ENCODE data around the gene SPATA1. TPM values are rescaled to one million over a fixed set of nuclear protein-coding genes. Genes with fewer than 3 reads are reported as not detected.

SPATA1 gene
- total RNA-seq, 2 experiments from 2014 or later, result 3.3 to 4.0 TPM

DNA sequence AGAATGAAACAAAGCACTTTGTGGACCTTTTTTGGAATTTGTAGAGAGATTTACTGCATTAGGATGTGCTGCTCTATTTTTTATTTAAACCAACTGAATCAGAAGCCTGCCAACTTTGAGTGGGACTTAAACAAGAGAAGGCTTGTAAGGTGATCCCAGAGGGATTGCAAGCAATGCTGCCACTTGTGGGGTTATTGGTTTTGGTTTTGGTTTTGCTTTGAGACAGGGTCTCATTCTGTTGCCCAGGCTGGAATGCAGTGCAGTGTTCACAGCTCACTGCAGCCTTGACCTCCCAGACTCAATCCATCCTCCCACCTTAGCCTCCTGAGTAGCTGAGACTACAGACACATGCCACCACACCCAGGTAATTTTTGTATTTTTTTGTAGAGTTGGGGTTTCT lies 32.4 kb downstream of the SPATA1 start:
- POLR2A ChIA-PET, result interaction anchor here (1.5 kb wide), 1 partner anchor 33 kb away, joined by 5 read pairs; the partner anchor contains the start of genes GNG5 and SPATA1
- no peak overlapping the region for H3K4me3 Mint-ChIP-seq
- DNase-seq (no peak), ATAC-seq (ENCODE audit: low read depth) (no peak)
- peak overlapping the region; percentile 31 for H3K27ac Mint-ChIP-seq
- H3K36me3 Mint-ChIP-seq, result peaks cover 10% of the 10 kb centered on the region
- no peaks in the 10 kb centered on the region for H3K9me3 Mint-ChIP-seq
- no peaks in the 10 kb centered on the region for H3K27me3 Mint-ChIP-seq
- H3K4me1 Mint-ChIP-seq, result peaks cover 15% of the 10 kb centered on the region

- ATAC-seq (ENCODE audit: low read depth) (no peak), DNase-seq (no peak)
- H3K36me3 Mint-ChIP-seq, result peaks cover 10% of the 10 kb centered on the region
- H3K4me3 Mint-ChIP-seq, result no peak overlapping the region
- no peaks in the 10 kb centered on the region for H3K27me3 Mint-ChIP-seq
- H3K4me1 Mint-ChIP-seq, result peaks cover 14% of the 10 kb centered on the region
- H3K9me3 Mint-ChIP-seq, result no peaks in the 10 kb centered on the region
- POLR2A ChIA-PET, result interaction anchor here (1.7 kb wide), 1 partner anchor 34 kb away, joined by 5 read pairs; the partner anchor contains the start of gene CTBS
- H3K27ac Mint-ChIP-seq, result no peak overlapping the region
These were observed 33.8 kb downstream of the SPATA1 start for GRCh38 chr1:84539972-84540371.

DNA sequence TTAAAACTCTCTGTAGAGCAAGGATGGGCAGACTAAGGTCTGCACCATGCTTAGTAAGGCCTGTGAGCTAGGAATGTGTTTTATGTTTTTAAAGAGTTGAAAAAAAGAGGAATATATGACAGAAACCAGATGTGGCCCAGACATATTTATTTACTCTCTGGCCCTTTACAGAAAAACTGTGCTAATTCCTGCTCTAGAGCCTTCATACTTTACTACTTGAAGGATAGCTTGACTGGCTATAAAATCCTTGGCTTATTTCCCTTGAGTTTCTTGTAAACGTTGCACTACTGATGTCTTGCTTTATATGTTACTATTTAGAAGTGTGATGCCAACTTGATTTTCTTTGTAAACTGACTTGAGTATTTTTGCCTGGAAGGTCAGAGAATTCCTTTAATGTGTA lies 34.6 kb downstream of the SPATA1 start:
- Mint-ChIP-seq H3K27ac (no peak overlapping the region), H3K4me1 (peaks cover 13% of the 10 kb centered on the region), H3K36me3 (peaks cover 10% of the 10 kb centered on the region), H3K9me3 (no peaks in the 10 kb centered on the region), H3K27me3 (no peaks in the 10 kb centered on the region), H3K4me3 (no peak overlapping the region)
- POLR2A ChIA-PET, result interaction anchor here (1.7 kb wide), 1 partner anchor 33 kb away, joined by 5 read pairs; the partner anchor contains the start of gene CTBS
- DNase-seq (no peak), ATAC-seq (ENCODE audit: low read depth) (no peak)

DNA sequence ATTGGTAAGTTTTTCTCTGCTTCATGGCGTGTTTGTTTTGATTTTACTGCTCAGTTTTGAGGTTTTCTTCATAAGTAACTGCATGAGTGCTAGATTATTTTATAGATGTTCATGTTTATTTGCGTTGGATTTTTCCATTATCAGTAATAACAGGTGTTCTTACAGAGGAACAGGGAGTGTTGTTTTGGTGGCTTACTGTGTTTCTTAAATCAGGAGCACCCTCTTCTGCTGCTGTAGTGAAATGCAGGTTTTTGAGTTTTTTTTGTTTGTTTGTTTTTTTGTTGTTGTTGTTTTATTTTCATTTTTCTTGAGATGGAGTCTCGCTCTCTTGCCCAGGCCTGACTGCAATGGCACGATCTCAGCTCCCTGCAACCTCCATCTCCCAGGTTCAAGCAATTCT lies 35.5 kb downstream of the SPATA1 start:
- no peak overlapping the region for H3K4me3 Mint-ChIP-seq
- H3K27ac Mint-ChIP-seq, result no peak overlapping the region
- no peaks in the 10 kb centered on the region for H3K27me3 Mint-ChIP-seq
- ATAC-seq (ENCODE audit: low read depth), result no peak
- peaks cover 13% of the 10 kb centered on the region for H3K4me1 Mint-ChIP-seq
- POLR2A ChIA-PET, result no interaction called here
- H3K36me3 Mint-ChIP-seq, result peaks cover 13% of the 10 kb centered on the region
- H3K9me3 Mint-ChIP-seq, result no peaks in the 10 kb centered on the region
- no peak for DNase-seq

DNA sequence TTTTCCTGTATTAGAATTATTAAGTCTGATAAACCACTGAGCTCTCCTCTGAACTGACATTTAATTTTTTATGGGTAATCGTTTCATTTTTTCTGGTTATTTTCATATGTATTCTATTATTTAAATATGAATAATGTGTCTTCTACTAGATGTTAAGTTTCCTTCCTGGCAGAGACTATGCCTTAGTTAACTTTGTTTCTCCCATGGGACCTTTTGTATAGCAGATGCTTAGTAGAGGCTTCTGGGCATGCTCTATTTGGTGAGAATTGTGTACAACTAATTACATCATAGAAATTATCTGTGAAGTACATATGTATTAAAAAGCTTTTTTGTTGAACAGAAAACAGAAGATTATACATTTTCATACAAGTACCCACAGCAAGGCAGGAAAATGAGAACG lies 44.6 kb downstream of the SPATA1 start:
- Mint-ChIP-seq H3K9me3 (no peaks in the 10 kb centered on the region), H3K27ac (no peak overlapping the region), H3K4me1 (no peaks in the 10 kb centered on the region), H3K4me3 (no peak overlapping the region), H3K27me3 (no peaks in the 10 kb centered on the region), H3K36me3 (peaks cover 14% of the 10 kb centered on the region)
- ATAC-seq (ENCODE audit: low read depth), result no peak
- POLR2A ChIA-PET, result no interaction called here
- no peak for DNase-seq

GRCh38 chr1:84569216-84569615 lies 63.0 kb downstream of the SPATA1 start:
- no peak overlapping the region for H3K27ac Mint-ChIP-seq

DNA sequence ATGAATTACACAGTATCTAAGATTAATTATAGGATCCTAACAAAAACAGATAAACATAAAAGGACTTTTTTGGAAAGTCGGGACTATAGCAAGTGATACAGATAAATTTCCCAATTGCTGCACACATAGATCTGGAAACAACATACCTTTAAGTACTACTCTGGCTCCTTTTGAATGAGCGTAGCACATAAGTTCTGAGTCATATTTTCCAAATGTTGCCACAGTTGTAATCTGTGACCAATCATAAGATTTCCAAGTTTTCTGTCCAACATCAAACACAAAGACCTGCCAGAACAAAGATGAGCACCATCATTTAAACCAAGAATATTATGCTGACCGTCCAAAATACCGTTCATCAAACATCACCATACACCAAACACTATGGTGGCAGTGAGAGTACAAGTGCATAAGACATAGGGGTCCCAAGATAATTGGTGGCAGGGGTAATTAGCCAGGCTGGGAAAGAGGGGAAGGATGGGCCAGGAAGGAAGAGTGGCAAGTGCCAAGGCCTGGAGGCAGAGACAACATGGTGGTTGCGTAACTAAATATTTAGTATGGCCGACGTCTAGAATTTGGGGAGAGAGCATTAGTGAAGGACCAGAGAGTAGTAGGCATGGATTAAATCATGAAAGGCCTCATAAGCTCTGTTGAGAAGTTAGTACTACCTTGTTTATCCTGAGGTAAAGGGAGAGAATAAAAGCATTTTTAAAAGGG lies 64.4 kb downstream of the SPATA1 start:
- Mint-ChIP-seq H3K9me3 (no peaks in the 10 kb centered on the region), H3K4me1 (peaks cover 36% of the 10 kb centered on the region), H3K4me3 (no peak overlapping the region), H3K27me3 (no peaks in the 10 kb centered on the region), H3K36me3 (peaks cover 42% of the 10 kb centered on the region), H3K27ac (no peak overlapping the region)
- no peak for ATAC-seq (ENCODE audit: low read depth)
- DNase-seq, result no peak
- POLR2A ChIA-PET, result no interaction called here

More at GRCh38 chr1:84569216-84569615, 63.0 kb downstream of the SPATA1 start:
- Mint-ChIP-seq H3K4me1 (peaks cover 29% of the 10 kb centered on the region), H3K27me3 (no peaks in the 10 kb centered on the region), H3K36me3 (peaks cover 42% of the 10 kb centered on the region), H3K4me3 (no peak overlapping the region), H3K9me3 (no peaks in the 10 kb centered on the region)
- ATAC-seq (ENCODE audit: low read depth), result no peak
- POLR2A ChIA-PET, result no interaction called here
- DNase-seq, result no peak

GRCh38 chr1:84571150-84571535 lies 65.0 kb downstream of the SPATA1 start:
- Mint-ChIP-seq H3K4me3 (no peak overlapping the region), H3K4me1 (peaks cover 36% of the 10 kb centered on the region), H3K36me3 (peaks cover 42% of the 10 kb centered on the region), H3K9me3 (no peaks in the 10 kb centered on the region), H3K27me3 (no peaks in the 10 kb centered on the region), H3K27ac (no peak overlapping the region)
- ATAC-seq (ENCODE audit: low read depth), result no peak
- POLR2A ChIA-PET, result no interaction called here
- DNase-seq, result no peak

DNA sequence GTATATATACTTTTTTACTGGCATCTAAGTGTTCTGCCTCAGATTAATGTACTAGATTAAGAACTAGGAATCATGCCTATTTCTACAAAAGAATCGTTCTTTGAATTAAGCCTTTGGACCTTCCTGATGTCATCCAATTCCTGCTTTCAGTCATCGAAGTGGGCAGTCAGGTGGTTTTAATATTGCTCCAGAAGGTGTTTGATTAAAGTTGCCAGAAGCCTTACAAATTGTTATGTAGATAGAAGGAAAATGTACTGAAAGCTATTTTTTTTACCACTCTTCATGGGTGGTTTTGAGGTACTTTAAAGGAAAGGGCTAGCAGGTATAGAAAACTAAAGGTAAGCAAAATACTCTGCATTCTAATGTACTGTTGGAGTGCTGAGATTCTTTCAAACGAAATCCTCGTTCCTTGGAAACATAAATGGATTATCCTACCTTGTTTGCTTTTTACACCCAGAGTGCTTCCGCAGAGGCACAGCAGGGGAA lies 67.3 kb downstream of the SPATA1 start:
- Mint-ChIP-seq H3K27ac (peak overlapping the region; percentile 100), H3K9me3 (no peaks in the 10 kb centered on the region), H3K4me1 (peaks cover 31% of the 10 kb centered on the region), H3K36me3 (peaks cover 31% of the 10 kb centered on the region), H3K4me3 (peak overlapping the region; percentile 97), H3K27me3 (no peaks in the 10 kb centered on the region)
- no peak for ATAC-seq (ENCODE audit: low read depth)
- DNase-seq, result no peak
- POLR2A ChIA-PET, result interaction anchor here (0.6 to 3.5 kb wide), 26 partner anchors 11 to 702 kb away, joined by 3 to 84 read pairs (median 4); partner anchors contain the start of genes BCL10, C1orf52, GNG5 and PRKACB

GRCh38 chr1:84573967-84574842 lies 68.0 kb downstream of the SPATA1 start, which contains the start of gene CTBS:
CTBS (minus strand) TSS chr1:84574440; CDS start chr1:84574415, 25 bp downstream.
- Mint-ChIP-seq H3K27ac (peak within 1 kb of the TSS; percentile 100), H3K36me3 (peaks cover 25% of the 10 kb centered on the region), H3K27me3 (no peaks in the 10 kb centered on the region), H3K4me3 (peak within 1 kb of the TSS; percentile 97), H3K9me3 (no peaks in the 10 kb centered on the region), H3K4me1 (peaks cover 29% of the 10 kb centered on the region)
- POLR2A ChIA-PET, result interaction anchor here (0.6 to 3.5 kb wide), 29 partner anchors 8 to 702 kb away, joined by 3 to 84 read pairs (median 4); partner anchors contain the start of genes BCL10, C1orf52, GNG5 and PRKACB
- DNase-seq (peak; percentile 88), ATAC-seq (ENCODE audit: low read depth) (peak; percentile 89)

GRCh38 chr1:84574936-84575335 lies 68.8 kb downstream of the SPATA1 start:
- Mint-ChIP-seq H3K4me3 (peak overlapping the region; percentile 97), H3K27me3 (no peaks in the 10 kb centered on the region), H3K27ac (peak overlapping the region; percentile 100), H3K36me3 (peaks cover 22% of the 10 kb centered on the region), H3K9me3 (no peaks in the 10 kb centered on the region), H3K4me1 (peaks cover 29% of the 10 kb centered on the region)
- no peak for DNase-seq
- ATAC-seq (ENCODE audit: low read depth), result no peak
- POLR2A ChIA-PET, result interaction anchor here (0.9 to 3.5 kb wide), 5 partner anchors 9 to 118 kb away, joined by 3 to 84 read pairs (median 5); partner anchors contain the start of genes GNG5 and SPATA1

DNA sequence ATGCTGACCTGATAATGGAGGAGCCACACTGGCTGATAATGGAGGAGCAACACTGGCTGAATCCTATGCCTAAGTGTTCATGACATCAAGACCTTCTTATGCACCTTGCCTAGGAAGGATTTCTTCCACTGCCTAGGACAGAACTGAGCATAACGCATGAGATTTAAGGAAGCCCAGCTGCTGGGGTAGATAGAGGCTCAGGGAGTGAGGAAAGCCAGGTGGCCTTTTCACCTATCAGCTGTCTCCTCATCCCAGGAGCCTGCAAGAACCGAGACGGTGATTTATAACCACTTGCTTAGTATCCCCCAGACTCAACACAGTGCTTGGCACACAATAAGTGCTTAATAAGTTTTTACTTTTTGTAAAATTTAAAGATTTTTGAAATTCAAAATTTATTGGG lies 75.5 kb downstream of the SPATA1 start:
- peaks cover 12% of the 10 kb centered on the region for H3K36me3 Mint-ChIP-seq
- H3K9me3 Mint-ChIP-seq, result peaks cover 3% of the 10 kb centered on the region
- no peak overlapping the region for H3K27ac Mint-ChIP-seq
- DNase-seq (no peak), ATAC-seq (ENCODE audit: low read depth) (no peak)
- POLR2A ChIA-PET, result no interaction called here
- H3K4me3 Mint-ChIP-seq, result no peak overlapping the region
- peaks cover 2% of the 10 kb centered on the region for H3K4me1 Mint-ChIP-seq
- H3K27me3 Mint-ChIP-seq, result no peaks in the 10 kb centered on the region

All from activated naive CD8-positive, alpha-beta T cell treated with anti-CD3 and anti-CD28 coated beads, Interleukin-2, amount 10 ng/mL, durations not matched to agents 7 days and 5 days (primary cell).